CD14-positive monocyte (primary cell): Measurements from ENCODE around the gene VPS33B. TPM values are rescaled to one million over a fixed set of nuclear protein-coding genes. Genes with fewer than 3 reads are reported as not detected.
A peak's percentile ranks its signal among the peaks of the same experiment; 100 is the strongest.
"Not testable (repeated sequence)": the region's sequence is repeated elsewhere in the genome, so short reads cannot be mapped to it uniquely, and the experiment has no call there.

Experiments
- DNase-seq, 3 donors: peaks; one replicate each; pipeline ENCODE4 v3.0.0-alpha.2; 2011 to 2022
- H2AFZ ChIP-seq: 2 replicates; pipeline ENCODE4 v1.6.0; 2012; ENCODE audit warnings: mild to moderate bottlenecking, low read depth, low read length, inconsistent platforms; ENCODE audit not compliant: insufficient read depth, poor library complexity, severe bottlenecking
- H3K27ac ChIP-seq, 2 donors: 1 replicate in 1 of 2; 2 replicates in 1 of 2; pipeline ENCODE4 v1.5.1; 2012 to 2013; ENCODE audit warnings: low read length in 2 of 2, control low read depth in 1 of 2, inconsistent platforms in 1 of 2, low read depth in 1 of 2, mild to moderate bottlenecking in 1 of 2
- H3K27me3 ChIP-seq, 2 donors: one replicate each; pipeline versions ENCODE4 v1.6.0 to v1.6.1; 2011 to 2013; ENCODE audit warnings: low read length in 2 of 2; ENCODE audit not compliant: control insufficient read depth in 2 of 2, insufficient read depth in 2 of 2
- H3K36me3 ChIP-seq, 2 donors: replicated peaks in 1 of 2; 1 replicate in 1 of 2; 2 replicates in 1 of 2; pipeline versions ENCODE4 v1.5.1 to v1.6.1; 2012 to 2013; ENCODE audit warnings: low read length in 2 of 2, control low read depth in 1 of 2, inconsistent platforms in 1 of 2, mild to moderate bottlenecking in 1 of 2; ENCODE audit not compliant: insufficient read depth in 2 of 2, control insufficient read depth in 1 of 2
- H3K4me1 ChIP-seq, 2 donors: 1 replicate in 1 of 2; 2 replicates in 1 of 2; pipeline versions ENCODE4 v1.5.1 to v1.6.1; 2012 to 2013; ENCODE audit warnings: low read length in 2 of 2, control low read depth in 1 of 2, inconsistent platforms in 1 of 2, mild to moderate bottlenecking in 1 of 2, moderate library complexity in 1 of 2; ENCODE audit not compliant: insufficient read depth in 2 of 2, control insufficient read depth in 1 of 2
- H3K4me2 ChIP-seq: replicated peaks from 2 replicates; pipeline ENCODE3; 2012; ENCODE audit warnings: low read length, moderate library complexity, mild to moderate bottlenecking; ENCODE audit not compliant: poor library complexity, severe bottlenecking; ENCODE audit errors: extremely low read depth
- H3K4me3 ChIP-seq, 3 experiments: fragments of 200-600 bp in 1 of 3; sonication (generic) in 1 of 3; replicated peaks in 1 of 3; 1 replicate in 2 of 3; 2 replicates in 1 of 3; pipeline ENCODE4 v1.5.1; 2011 to 2013; ENCODE audit warnings: low read length in 3 of 3, mild to moderate bottlenecking in 3 of 3, control low read depth in 2 of 3, low read depth in 2 of 3, inconsistent platforms in 1 of 3, moderate library complexity in 1 of 3
- H3K79me2 ChIP-seq: 2 replicates; pipeline ENCODE4 v1.6.0; 2012; ENCODE audit warnings: mild to moderate bottlenecking, control low read depth, inconsistent platforms, low read length, moderate library complexity; ENCODE audit not compliant: insufficient read depth
- H3K9ac ChIP-seq: 2 replicates; pipeline ENCODE4 v1.6.0; 2017; ENCODE audit warnings: low read length, mild to moderate bottlenecking; ENCODE audit not compliant: insufficient read depth, poor library complexity, severe bottlenecking
- H3K9me3 ChIP-seq, 2 donors: replicated peaks in 1 of 2; 1 replicate in 1 of 2; 2 replicates in 1 of 2; pipeline versions ENCODE4 v1.5.1 to v1.6.1; 2012 to 2013; ENCODE audit warnings: low read length in 2 of 2, control low read depth in 1 of 2; ENCODE audit not compliant: control insufficient read depth in 1 of 2, insufficient read depth in 1 of 2
- H4K20me1 ChIP-seq: 2 replicates; pipeline ENCODE4 v1.6.0; 2012; ENCODE audit warnings: mild to moderate bottlenecking, low read length, control low read depth, moderate library complexity; ENCODE audit not compliant: insufficient read depth
- H3K27ac Mint-ChIP-seq, 7 donors: one replicate each; pipeline ENCODE4 v1.8.0; 2020; ENCODE audit warnings: mild to moderate bottlenecking in 7 of 7, mixed read lengths in 7 of 7, moderate library complexity in 6 of 7, inconsistent platforms in 2 of 7
- H3K27me3 Mint-ChIP-seq, 3 donors: one replicate each; pipeline ENCODE4 v1.8.0; 2021 to 2022; ENCODE audit warnings: low read depth in 3 of 3, mild to moderate bottlenecking in 3 of 3, mixed read lengths in 3 of 3, moderate library complexity in 3 of 3, inconsistent platforms in 1 of 3
- H3K36me3 Mint-ChIP-seq, 2 donors: one replicate each; pipeline ENCODE4 v1.8.0; 2020; ENCODE audit warnings: mixed read lengths in 2 of 2, inconsistent platforms in 1 of 2, mild to moderate bottlenecking in 1 of 2
- H3K4me1 Mint-ChIP-seq: one replicate; pipeline ENCODE4 v1.8.0; 2020; ENCODE audit warnings: mild to moderate bottlenecking, mixed read lengths
- H3K4me3 Mint-ChIP-seq, 2 donors: one replicate each; pipeline ENCODE4 v1.8.0; 2020; ENCODE audit warnings: mild to moderate bottlenecking in 2 of 2, mixed read lengths in 2 of 2, moderate library complexity in 1 of 2
- H3K9me3 Mint-ChIP-seq, 7 donors: one replicate each; pipeline ENCODE4 v1.8.0; 2020 to 2022; ENCODE audit warnings: mixed read lengths in 7 of 7, mild to moderate bottlenecking in 6 of 7, moderate library complexity in 6 of 7, inconsistent platforms in 2 of 7
- CTCF ChIP-seq: fragments of 200-600 bp; IDR thresholded peaks from one replicate; pipeline ENCODE4 v1.8.0; 2022; ENCODE audit warnings: antibody characterized with exemption, mild to moderate bottlenecking
- WGBS: methylation state at CpG from one replicate; pipeline ENCODE4 v1.1.5; 2013; ENCODE audit warnings: missing lambda C conversion rate; ENCODE audit not compliant: insufficient coverage; 5-methylcytosine and 5-hydroxymethylcytosine counted together
- intact Hi-C, 2 donors: fragments of 100-400 bp; cut with micrococcal nuclease; formaldehyde crosslinking; loops; one replicate each; pipeline versions ENCODE4 v1.15.0 to v1.15.1; 2023
- polyA plus RNA-seq, 3 donors: library from polyadenylated mRNA; depleted of rRNA in 1 of 3; unstranded in 2 of 3; stranded (reverse) in 1 of 3; fragments of 300-500 nt in 2 of 3; fragments of >200 nt in 1 of 3; fragmentation: Illumina TruSeq in 2 of 3; gene quantifications; 1 replicate in 2 of 3; 2 replicates in 1 of 3; pipeline ENCODE4 v1.2.3, GENCODE V29; 2012 to 2021

Gene VPS33B
- polyA plus RNA-seq, 3 donors: 4.0 to 16.9 (median 4.8) TPM

DNA sequence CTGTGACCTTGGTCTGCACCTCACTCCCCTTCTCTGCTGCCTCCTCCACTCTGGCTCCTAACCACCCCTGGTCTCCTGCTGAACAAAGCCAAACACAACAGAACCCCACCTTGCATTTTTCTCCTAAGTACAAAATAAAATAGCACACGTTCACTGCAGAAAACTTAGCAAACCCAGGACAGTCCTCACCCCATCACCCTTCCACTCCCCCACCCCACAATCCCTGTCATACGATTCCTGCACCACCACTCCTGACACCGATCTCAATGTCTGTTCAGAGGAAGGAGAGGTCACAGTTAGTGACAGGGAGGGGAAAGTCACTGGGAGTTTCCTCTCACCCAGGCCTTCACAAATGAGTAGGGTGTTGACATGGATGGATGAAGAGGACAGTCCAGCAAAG, 4.2 kb downstream of the VPS33B start:
- Histone ChIP-seq H3K9ac (no peak overlapping the region), H3K27ac (peak overlapping the region in 1 of 2 donors; percentile 6), H3K36me3 (peaks cover 29 to 47% of the 10 kb centered on the region in 2 donors), H3K79me2 (peaks cover 53% of the 10 kb centered on the region), H2AFZ (no peak overlapping the region), H3K27me3 (no peaks in the 10 kb centered on the region), H3K4me1 (peaks cover 19 to 25% of the 10 kb centered on the region in 2 donors), H3K4me2 (no peak overlapping the region), H3K4me3 (no peak overlapping the region), H3K9me3 (no peaks in the 10 kb centered on the region), H4K20me1 (peaks cover 11% of the 10 kb centered on the region)
- WGBS: 100% methylated on average over 1 of the region's 3 CpGs
- no peaks in the 10 kb centered on the region for H3K9me3 Mint-ChIP-seq
- no peaks in the 10 kb centered on the region for H3K27me3 Mint-ChIP-seq
- TF ChIP-seq CTCF: no peak
- DNase-seq: no peak
- peaks cover 37% of the 10 kb centered on the region for H3K4me1 Mint-ChIP-seq
- peaks cover 34 to 42% of the 10 kb centered on the region in 2 donors for H3K36me3 Mint-ChIP-seq
- no peak overlapping the region for H3K4me3 Mint-ChIP-seq
- H3K27ac Mint-ChIP-seq: peak overlapping the region in 4 of 7 donors; percentile 10 to 37 (median 26)
- intact Hi-C loops: no loop called here

DNA sequence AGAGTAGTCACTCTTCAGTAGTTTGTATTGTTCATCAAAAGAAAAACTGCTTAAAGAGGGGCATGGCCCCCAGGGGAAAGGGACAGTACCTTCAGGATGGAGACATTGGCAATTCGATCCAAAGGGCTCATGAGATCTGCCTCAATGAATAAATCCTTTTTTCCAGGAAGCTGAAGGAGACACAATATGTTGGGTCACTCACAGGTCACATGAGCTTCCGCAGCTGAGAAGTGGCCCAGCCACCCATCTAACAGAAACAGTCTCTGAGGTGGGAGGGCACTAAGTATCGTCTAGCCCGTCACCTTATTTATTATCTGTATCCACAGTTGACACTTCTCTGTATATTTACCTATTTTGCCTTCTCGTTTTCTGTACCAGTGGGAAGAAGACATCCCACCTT, 4.7 kb downstream of the VPS33B start:
- H3K36me3 Mint-ChIP-seq: peaks cover 39 to 46% of the 10 kb centered on the region in 2 donors
- peaks cover 32% of the 10 kb centered on the region for H3K4me1 Mint-ChIP-seq
- intact Hi-C loops: no loop called here
- 80% methylated on average over 3 of the region's 5 CpGs for WGBS
- no peak for TF ChIP-seq CTCF
- no peaks in the 10 kb centered on the region for H3K27me3 ChIP-seq
- H3K27ac Mint-ChIP-seq: peak overlapping the region in 3 of 7 donors; percentile 20 to 37 (median 33)
- no peaks in the 10 kb centered on the region for H3K9me3 Mint-ChIP-seq
- H3K9ac ChIP-seq: no peak overlapping the region
- no peak overlapping the region for H2AFZ ChIP-seq
- no peak overlapping the region for H3K4me3 Mint-ChIP-seq
- peaks cover 53% of the 10 kb centered on the region for H3K79me2 ChIP-seq
- peaks cover 19 to 22% of the 10 kb centered on the region in 2 donors for H3K4me1 ChIP-seq
- peaks cover 11% of the 10 kb centered on the region for H4K20me1 ChIP-seq
- H3K4me3 ChIP-seq: no peak overlapping the region
- H3K27ac ChIP-seq: peak overlapping the region in 1 of 2 donors; percentile 6
- peaks cover 34 to 52% of the 10 kb centered on the region in 2 donors for H3K36me3 ChIP-seq
- DNase-seq: no peak
- no peaks in the 10 kb centered on the region for H3K27me3 Mint-ChIP-seq
- no peak overlapping the region for H3K4me2 ChIP-seq
- no peaks in the 10 kb centered on the region for H3K9me3 ChIP-seq

GRCh38 chr15:91013701-91014100, 8.7 kb downstream of the VPS33B start:
- H3K9me3 ChIP-seq, H3K4me1 ChIP-seq, H3K4me1 Mint-ChIP-seq, intact Hi-C loops, H3K27ac ChIP-seq, H2AFZ ChIP-seq, H3K4me3 Mint-ChIP-seq, H3K9ac ChIP-seq, H3K9me3 Mint-ChIP-seq, H3K4me3 ChIP-seq, H3K27me3 Mint-ChIP-seq, H3K4me2 ChIP-seq, H3K27me3 ChIP-seq, DNase-seq: not testable (repeated sequence)
- H4K20me1 ChIP-seq: peaks cover 11% of the 10 kb centered on the region
- H3K27ac Mint-ChIP-seq: peak overlapping the region in 1 of 7 donors; percentile 50
- peaks cover 71 to 74% of the 10 kb centered on the region in 2 donors for H3K36me3 Mint-ChIP-seq
- WGBS: 95% methylated on average over 6 of the region's 10 CpGs
- peaks cover 69 to 85% of the 10 kb centered on the region in 2 donors for H3K36me3 ChIP-seq
- peaks cover 18% of the 10 kb centered on the region for H3K79me2 ChIP-seq
